PC-3 (cell line): ENCODE data around the gene GIMD1.

ENCODE experiments used
- CTCF ChIP-seq: fragments of 300-600 bp; sonication (generic); conservative IDR thresholded peaks from 2 replicates; pipeline ENCODE4 v1.5.1; 2017; ENCODE audit warnings: antibody characterized with exemption, low read depth, mild to moderate bottlenecking, low read length
- EZH2phosphoT487 ChIP-seq: fragments of 300-600 bp; sonication (generic); IDR thresholded peaks from 2 replicates; pipeline ENCODE4 v1.6.1; 2018; ENCODE audit warnings: mild to moderate bottlenecking, antibody characterized with exemption, low read length, borderline replicate concordance

GRCh38 chr4:106340774-106341173 is 27.8 kb downstream of the GIMD1 start:
- TF ChIP-seq CTCF = no peak
- TF ChIP-seq EZH2phosphoT487 = no peak
